ENCODE results near the gene GIT2. TPM values are rescaled to one million over a fixed set of nuclear protein-coding genes. Genes with fewer than 3 reads are reported as not detected.

GIT2 gene
- total RNA-seq, 1 donor from 2014 or later, result 38.4 TPM

GRCh38 chr12:109994401-109995175, 1.6 kb downstream of the GIT2 start:
- DNase-seq (ENCODE audit: extremely low spot score, unreplicated experiment), result no peak
- Mint-ChIP-seq H3K27ac (no peak overlapping the region), H3K27me3 (no peaks in the 10 kb centered on the region), H3K4me3 (peak overlapping the region; percentile 97), H3K4me1 (ENCODE audit: unreplicated experiment) (peaks cover 22% of the 10 kb centered on the region), H3K36me3 (peaks cover 1% of the 10 kb centered on the region), H3K9me3 (no peaks in the 10 kb centered on the region)
- TF ChIP-seq CTCF (conservative IDR thresholded peaks at IDR 0.05), result no peak

- Mint-ChIP-seq H3K27ac (no peak overlapping the region), H3K4me1 (ENCODE audit: unreplicated experiment) (peaks cover 22% of the 10 kb centered on the region), H3K4me3 (no peak overlapping the region), H3K36me3 (peaks cover 9% of the 10 kb centered on the region), H3K27me3 (no peaks in the 10 kb centered on the region), H3K9me3 (no peaks in the 10 kb centered on the region)
- no peak for TF ChIP-seq CTCF (conservative IDR thresholded peaks at IDR 0.05)
- DNase-seq (ENCODE audit: extremely low spot score, unreplicated experiment), result no peak
These were observed 3.1 kb downstream of the GIT2 start for GRCh38 chr12:109993091-109993490.

- no peak for TF ChIP-seq CTCF (conservative IDR thresholded peaks at IDR 0.05)
- peaks cover 12% of the 10 kb centered on the region for H3K36me3 Mint-ChIP-seq
These were observed 4.6 kb downstream of the GIT2 start for GRCh38 chr12:109991586-109991985.

GRCh38 chr12:109989380-109989779, 6.8 kb downstream of the GIT2 start:
- Mint-ChIP-seq H3K4me3 (no peak overlapping the region), H3K27ac (no peak overlapping the region), H3K9me3 (no peaks in the 10 kb centered on the region), H3K27me3 (no peaks in the 10 kb centered on the region), H3K36me3 (peaks cover 17% of the 10 kb centered on the region), H3K4me1 (ENCODE audit: unreplicated experiment) (peaks cover 5% of the 10 kb centered on the region)
- no peak for DNase-seq (ENCODE audit: extremely low spot score, unreplicated experiment)
- no peak for TF ChIP-seq CTCF (conservative IDR thresholded peaks at IDR 0.05)

More at GRCh38 chr12:109991586-109991985, 4.6 kb downstream of the GIT2 start:
- peaks cover 18% of the 10 kb centered on the region for H3K4me1 Mint-ChIP-seq (ENCODE audit: unreplicated experiment)
- H3K27ac Mint-ChIP-seq, result no peak overlapping the region
- no peak overlapping the region for H3K4me3 Mint-ChIP-seq
- no peaks in the 10 kb centered on the region for H3K27me3 Mint-ChIP-seq
- DNase-seq (ENCODE audit: extremely low spot score, unreplicated experiment), result no peak
- H3K9me3 Mint-ChIP-seq, result no peaks in the 10 kb centered on the region

- DNase-seq (ENCODE audit: extremely low spot score, unreplicated experiment), result no peak
- peaks cover 3% of the 10 kb centered on the region for H3K4me1 Mint-ChIP-seq (ENCODE audit: unreplicated experiment)
- H3K9me3 Mint-ChIP-seq, result no peaks in the 10 kb centered on the region
- no peaks in the 10 kb centered on the region for H3K27me3 Mint-ChIP-seq
- no peak for TF ChIP-seq CTCF (conservative IDR thresholded peaks at IDR 0.05)
- H3K27ac Mint-ChIP-seq, result no peak overlapping the region
- H3K4me3 Mint-ChIP-seq, result no peak overlapping the region
- H3K36me3 Mint-ChIP-seq, result peaks cover 17% of the 10 kb centered on the region
These were observed 7.3 kb downstream of the GIT2 start for GRCh38 chr12:109988903-109989302.

All from type B pancreatic cell (in vitro differentiated cells).